Panc1 (cell line): ENCODE data around the gene KLK7. TPM values are rescaled to one million over a fixed set of nuclear protein-coding genes. Genes with fewer than 3 reads are reported as not detected.

Experiments used
- ATAC-seq: fragments of 200-7000 bp; cut with Tn5 transposase; 2 replicates; pipeline ENCODE4 v1.9.1; 2020; ENCODE audit warnings: mild to moderate bottlenecking, moderate library complexity
- BruUV-seq: library from RNA; stranded (reverse); fragments of 400-500 nt; replicated peaks from 2 replicates; lab custom pipeline; 2021; lab: Mats Ljungman, UMichigan
- CTCF ChIA-PET: fragments of 300-600 bp; sonication (Branson Sonifier 250); formaldehyde crosslinking; loops from one replicate; lab custom pipeline; 2022; ENCODE audit warnings: antibody characterized with exemption; lab: Charles Lee
- POLR2A ChIA-PET: fragments of 300-600 bp; sonication (Branson Sonifier 250); formaldehyde crosslinking; loops from one replicate; lab custom pipeline; 2022; ENCODE audit warnings: antibody characterized with exemption; lab: Charles Lee
- DNase-seq: peaks from one replicate; pipeline ENCODE4 v3.0.0-alpha.2; 2010; ENCODE audit warnings: low read depth, low spot score
- H3K27ac ChIP-seq: 2 replicates; pipeline ENCODE4 v1.5.1; 2011; ENCODE audit warnings: mild to moderate bottlenecking, low read length, inconsistent platforms
- H3K27me3 ChIP-seq: fragments of 200-500 bp; sonication (Bioruptor generic); 2 replicates; pipeline ENCODE4 v1.6.0; 2014; ENCODE audit warnings: low read length, inconsistent platforms; ENCODE audit not compliant: control insufficient read depth, insufficient read depth
- H3K36me3 ChIP-seq: fragments of 200-500 bp; sonication (Bioruptor generic); 2 replicates; pipeline ENCODE4 v1.5.1; 2014; ENCODE audit warnings: inconsistent platforms, mild to moderate bottlenecking, low read length, moderate library complexity; ENCODE audit not compliant: control insufficient read depth, insufficient read depth
- H3K4me1 ChIP-seq: 2 replicates; pipeline ENCODE4 v1.5.1; 2011; ENCODE audit warnings: inconsistent platforms, mild to moderate bottlenecking, low read length, moderate library complexity; ENCODE audit not compliant: control insufficient read depth, insufficient read depth
- H3K4me3 ChIP-seq, 2 experiments: 2 replicates each; pipeline ENCODE4 v1.5.1; 2011 to 2012; ENCODE audit warnings: low read depth in 2 of 2, low read length in 2 of 2, mild to moderate bottlenecking in 2 of 2, inconsistent platforms in 1 of 2, moderate library complexity in 1 of 2
- H3K9me3 ChIP-seq: fragments of 200-500 bp; sonication (Bioruptor generic); 2 replicates; pipeline ENCODE4 v1.5.1; 2014; ENCODE audit warnings: low read depth, mild to moderate bottlenecking, inconsistent platforms, low read length, moderate library complexity; ENCODE audit not compliant: control insufficient read depth, insufficient read depth
- POLR2AphosphoS5 ChIP-seq: IDR thresholded peaks from 2 replicates; pipeline ENCODE4 v1.6.1; 2012; ENCODE audit warnings: mild to moderate bottlenecking, low read depth, low read length, moderate library complexity
- SIN3A ChIP-seq: IDR thresholded peaks from 2 replicates; pipeline ENCODE4 v1.6.1; 2012; ENCODE audit warnings: low read depth, mild to moderate bottlenecking, low read length, moderate library complexity, borderline replicate concordance; ENCODE audit not compliant: insufficient read depth
- TCF7L2 ChIP-seq: IDR thresholded peaks from 2 replicates; pipeline ENCODE4 v1.6.1; 2011; ENCODE audit warnings: mild to moderate bottlenecking, low read depth, low read length, inconsistent platforms
- in situ Hi-C: cut with HindIII; loops from 2 replicates; pipeline ENCODE4 v1.10.0; 2016; ENCODE audit warnings: low sequenced_read_pairs, low pct_unique_long_range_greater_than_20kb
- intact Hi-C: fragments of 100-400 bp; cut with micrococcal nuclease; formaldehyde crosslinking; loops from one replicate; pipeline ENCODE4 v1.10.0; 2022; ENCODE audit not compliant: unreplicated experiment
- total RNA-seq: library from RNA; stranded (reverse); gene quantifications from one replicate; pipeline ENCODE4 v1.2.1, GENCODE V29; 2021; ENCODE audit not compliant: unreplicated experiment
- TF ChIP-seq, protein P1 (sequence below), 2 experiments: IDR thresholded peaks; 2 replicates each; pipeline ENCODE4 v1.6.1; 2011 to 2012; ENCODE audit warnings: low read depth in 2 of 2, control low read depth in 1 of 2, low read length in 1 of 2, mild to moderate bottlenecking in 1 of 2, moderate library complexity in 1 of 2; ENCODE audit not compliant: insufficient read depth in 1 of 2
- TF ChIP-seq, protein P2 (sequence below): fragments of 450-650 bp; IDR thresholded peaks from 2 replicates; pipeline ENCODE4 v1.5.1; 2017; ENCODE audit warnings: mild to moderate bottlenecking

Gene KLK7
- total RNA-seq, 1 experiment from 2014 or later, result not detected

DNA sequence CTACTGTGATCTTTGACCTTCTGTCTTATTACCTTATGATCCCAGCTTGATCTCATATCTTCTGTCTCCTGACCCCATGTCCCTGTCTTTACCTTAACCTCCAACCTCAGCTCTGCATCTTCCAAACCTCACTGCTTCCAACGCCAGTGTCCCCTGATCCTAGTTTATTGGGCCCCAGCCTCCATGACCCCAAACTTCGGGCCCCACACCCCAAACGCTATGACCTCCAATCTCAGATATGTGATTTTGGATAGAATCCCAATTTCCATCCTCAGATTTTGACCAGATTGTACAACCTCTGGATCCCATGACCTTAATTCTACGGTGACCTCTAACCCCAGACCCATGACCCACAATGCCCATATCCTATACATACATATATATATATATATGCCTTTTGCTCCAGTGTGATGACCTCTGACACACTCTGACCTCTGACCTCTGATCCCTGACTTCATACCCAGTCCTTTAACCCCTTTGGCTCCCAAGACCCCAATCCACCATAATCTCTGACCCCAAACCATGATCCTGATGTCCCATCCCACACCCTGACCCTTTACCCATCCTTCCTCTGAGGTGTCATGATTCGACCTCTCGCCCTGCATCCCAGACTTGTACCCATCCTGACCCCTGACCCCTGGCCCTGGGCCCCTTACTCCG is 47.6 kb upstream of the KLK7 start:
- Histone ChIP-seq H3K27me3 (no peaks in the 10 kb centered on the region), H3K4me1 (no peaks in the 10 kb centered on the region), H3K36me3 (no peaks in the 10 kb centered on the region), H3K9me3 (no peaks in the 10 kb centered on the region), H3K4me3 (no peak overlapping the region), H3K27ac (no peak overlapping the region)
- DNase-seq (no peak), ATAC-seq (no peak)
- ChIA-PET CTCF (no interaction called here), POLR2A (no interaction called here)
- BruUV-seq, result no TSS peak
- TF ChIP-seq, protein P1, sequence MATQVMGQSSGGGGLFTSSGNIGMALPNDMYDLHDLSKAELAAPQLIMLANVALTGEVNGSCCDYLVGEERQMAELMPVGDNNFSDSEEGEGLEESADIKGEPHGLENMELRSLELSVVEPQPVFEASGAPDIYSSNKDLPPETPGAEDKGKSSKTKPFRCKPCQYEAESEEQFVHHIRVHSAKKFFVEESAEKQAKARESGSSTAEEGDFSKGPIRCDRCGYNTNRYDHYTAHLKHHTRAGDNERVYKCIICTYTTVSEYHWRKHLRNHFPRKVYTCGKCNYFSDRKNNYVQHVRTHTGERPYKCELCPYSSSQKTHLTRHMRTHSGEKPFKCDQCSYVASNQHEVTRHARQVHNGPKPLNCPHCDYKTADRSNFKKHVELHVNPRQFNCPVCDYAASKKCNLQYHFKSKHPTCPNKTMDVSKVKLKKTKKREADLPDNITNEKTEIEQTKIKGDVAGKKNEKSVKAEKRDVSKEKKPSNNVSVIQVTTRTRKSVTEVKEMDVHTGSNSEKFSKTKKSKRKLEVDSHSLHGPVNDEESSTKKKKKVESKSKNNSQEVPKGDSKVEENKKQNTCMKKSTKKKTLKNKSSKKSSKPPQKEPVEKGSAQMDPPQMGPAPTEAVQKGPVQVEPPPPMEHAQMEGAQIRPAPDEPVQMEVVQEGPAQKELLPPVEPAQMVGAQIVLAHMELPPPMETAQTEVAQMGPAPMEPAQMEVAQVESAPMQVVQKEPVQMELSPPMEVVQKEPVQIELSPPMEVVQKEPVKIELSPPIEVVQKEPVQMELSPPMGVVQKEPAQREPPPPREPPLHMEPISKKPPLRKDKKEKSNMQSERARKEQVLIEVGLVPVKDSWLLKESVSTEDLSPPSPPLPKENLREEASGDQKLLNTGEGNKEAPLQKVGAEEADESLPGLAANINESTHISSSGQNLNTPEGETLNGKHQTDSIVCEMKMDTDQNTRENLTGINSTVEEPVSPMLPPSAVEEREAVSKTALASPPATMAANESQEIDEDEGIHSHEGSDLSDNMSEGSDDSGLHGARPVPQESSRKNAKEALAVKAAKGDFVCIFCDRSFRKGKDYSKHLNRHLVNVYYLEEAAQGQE (IDR thresholded peaks at IDR 0.05; ENCODE audit: insufficient read depth in 1 of 2, low read depth in 2 of 2, low read length in 1 of 2), result no peak
- TF ChIP-seq TCF7L2 (no peak), SIN3A (no peak), POLR2AphosphoS5 (no peak)
- TF ChIP-seq, protein P2, sequence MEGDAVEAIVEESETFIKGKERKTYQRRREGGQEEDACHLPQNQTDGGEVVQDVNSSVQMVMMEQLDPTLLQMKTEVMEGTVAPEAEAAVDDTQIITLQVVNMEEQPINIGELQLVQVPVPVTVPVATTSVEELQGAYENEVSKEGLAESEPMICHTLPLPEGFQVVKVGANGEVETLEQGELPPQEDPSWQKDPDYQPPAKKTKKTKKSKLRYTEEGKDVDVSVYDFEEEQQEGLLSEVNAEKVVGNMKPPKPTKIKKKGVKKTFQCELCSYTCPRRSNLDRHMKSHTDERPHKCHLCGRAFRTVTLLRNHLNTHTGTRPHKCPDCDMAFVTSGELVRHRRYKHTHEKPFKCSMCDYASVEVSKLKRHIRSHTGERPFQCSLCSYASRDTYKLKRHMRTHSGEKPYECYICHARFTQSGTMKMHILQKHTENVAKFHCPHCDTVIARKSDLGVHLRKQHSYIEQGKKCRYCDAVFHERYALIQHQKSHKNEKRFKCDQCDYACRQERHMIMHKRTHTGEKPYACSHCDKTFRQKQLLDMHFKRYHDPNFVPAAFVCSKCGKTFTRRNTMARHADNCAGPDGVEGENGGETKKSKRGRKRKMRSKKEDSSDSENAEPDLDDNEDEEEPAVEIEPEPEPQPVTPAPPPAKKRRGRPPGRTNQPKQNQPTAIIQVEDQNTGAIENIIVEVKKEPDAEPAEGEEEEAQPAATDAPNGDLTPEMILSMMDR, result no peak
- intact Hi-C loops, result no loop called here
- in situ Hi-C loops, result no loop called here

DNA sequence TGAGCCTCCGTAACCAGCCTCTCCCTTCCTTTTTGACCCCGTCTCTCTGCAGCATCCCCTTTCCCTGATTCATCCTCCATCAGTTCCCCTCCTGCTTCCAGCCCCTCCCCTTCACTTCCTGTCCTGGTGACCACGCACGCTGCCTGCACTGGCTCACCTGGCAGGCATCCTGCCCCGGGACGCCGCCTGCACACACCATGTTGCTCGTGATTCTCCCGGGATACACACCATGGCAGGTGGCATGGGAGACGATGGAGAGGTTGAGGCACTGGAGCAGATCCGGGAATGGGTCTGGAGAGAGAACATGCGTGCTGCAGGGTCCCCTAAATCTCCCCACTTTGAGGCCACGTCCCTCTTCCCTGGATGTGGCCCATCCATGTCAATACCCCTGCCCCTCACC is 46.9 kb upstream of the KLK7 start:
- CTCF ChIA-PET, result no interaction called here
- H3K4me3 ChIP-seq, result no peak overlapping the region
- no peaks in the 10 kb centered on the region for H3K36me3 ChIP-seq
- TF ChIP-seq, protein P2, result no peak
- TF ChIP-seq SIN3A (no peak), TCF7L2 (no peak), POLR2AphosphoS5 (no peak)
- TF ChIP-seq, protein P1 (IDR thresholded peaks at IDR 0.05; ENCODE audit: insufficient read depth in 1 of 2, low read depth in 2 of 2, low read length in 1 of 2), result no peak
- no peak overlapping the region for H3K27ac ChIP-seq
- DNase-seq, result no peak
- no TSS peak for BruUV-seq
- no peaks in the 10 kb centered on the region for H3K9me3 ChIP-seq
- intact Hi-C loops, result no loop called here
- H3K27me3 ChIP-seq, result no peaks in the 10 kb centered on the region
- ATAC-seq, result no peak
- no peaks in the 10 kb centered on the region for H3K4me1 ChIP-seq
- POLR2A ChIA-PET, result no interaction called here
- in situ Hi-C loops, result no loop called here
